ENCODE measurements around the gene GCNT3. TPM values are rescaled to one million over a fixed set of nuclear protein-coding genes. Genes with fewer than 3 reads are reported as not detected.

The GCNT3 gene
- total RNA-seq, 2 donors from 2014 or later: 0.48 to 1.3 TPM

GRCh38 chr15:59565299-59565698 lies 46.3 kb upstream of the GCNT3 start:
- H3K4me1 Mint-ChIP-seq: peaks cover 2% of the 10 kb centered on the region
- H3K4me3 Mint-ChIP-seq: no peak overlapping the region
- H3K36me3 ChIP-seq (ENCODE audit: control insufficient read depth, insufficient read depth, low read length): no peaks in the 10 kb centered on the region
- H3K27ac Mint-ChIP-seq: no peak overlapping the region
- no peak overlapping the region for H3K4me3 ChIP-seq (ENCODE audit: low read length)
- H3K9ac ChIP-seq (ENCODE audit: extremely low read depth, low read length, poor library complexity, severe bottlenecking): no peak overlapping the region
- no peak for TF ChIP-seq CTCF (conservative IDR thresholded peaks at IDR 0.05)
- H3K27me3 Mint-ChIP-seq (ENCODE audit: insufficient read depth): no peaks in the 10 kb centered on the region
- 93 to 95% methylated on average over 2 to 4 of the region's 4 CpGs for WGBS, 2 experiments (ENCODE audit: insufficient coverage in 1 of 2, insufficient read length in 1 of 2)
- no peak overlapping the region for H3K27ac ChIP-seq (ENCODE audit: low read depth, low read length)
- peaks cover 6% of the 10 kb centered on the region for H3K9me3 ChIP-seq (ENCODE audit: control insufficient read depth, low read length)
- no peaks in the 10 kb centered on the region for H3K4me1 ChIP-seq (ENCODE audit: control insufficient read depth, insufficient read depth, low read length)
- DNase-seq: no peak
- H3K27me3 ChIP-seq (ENCODE audit: control insufficient read depth, insufficient read depth, low read length, poor library complexity, severe bottlenecking): no peaks in the 10 kb centered on the region
- peaks cover 2% of the 10 kb centered on the region for H3K9me3 Mint-ChIP-seq
- no peaks in the 10 kb centered on the region for H3K36me3 Mint-ChIP-seq (ENCODE audit: low read depth)

GRCh38 chr15:59567324-59567723 lies 44.3 kb upstream of the GCNT3 start:
- 80 to 100% methylated on average over 1 of the region's 1 CpG for WGBS, 2 experiments (ENCODE audit: insufficient coverage in 1 of 2, insufficient read length in 1 of 2)
- peaks cover 6% of the 10 kb centered on the region for H3K9me3 ChIP-seq (ENCODE audit: control insufficient read depth, low read length)
- H3K36me3 ChIP-seq (ENCODE audit: control insufficient read depth, insufficient read depth, low read length): no peaks in the 10 kb centered on the region

DNA sequence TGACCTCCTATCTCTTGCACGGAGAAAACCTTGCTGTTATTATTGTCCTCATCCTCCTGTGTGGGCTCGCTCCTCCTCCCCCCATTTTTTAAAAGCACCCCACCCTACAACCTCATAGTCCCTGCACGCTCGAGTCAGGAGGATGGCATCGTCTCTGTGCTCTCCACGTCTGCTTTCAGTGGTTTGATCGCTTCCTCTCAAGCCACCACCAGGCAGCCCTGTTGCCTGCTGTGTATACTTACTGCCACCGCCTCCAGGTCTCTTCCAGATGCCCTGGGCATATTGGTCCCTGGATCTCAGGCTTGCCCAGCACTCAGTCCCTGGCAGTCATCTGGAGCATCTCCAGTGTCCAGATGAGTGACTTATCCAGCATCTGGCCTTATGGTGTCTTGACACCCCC lies 42.1 kb upstream of the GCNT3 start:
- Mint-ChIP-seq H3K36me3 (ENCODE audit: low read depth) (no peaks in the 10 kb centered on the region), H3K27ac (no peak overlapping the region), H3K27me3 (ENCODE audit: insufficient read depth) (no peaks in the 10 kb centered on the region), H3K4me3 (no peak overlapping the region), H3K9me3 (no peaks in the 10 kb centered on the region), H3K4me1 (peaks cover 3% of the 10 kb centered on the region)
- Histone ChIP-seq H3K36me3 (ENCODE audit: control insufficient read depth, insufficient read depth, low read length) (no peaks in the 10 kb centered on the region), H3K9ac (ENCODE audit: extremely low read depth, low read length, poor library complexity, severe bottlenecking) (no peak overlapping the region), H3K9me3 (ENCODE audit: control insufficient read depth, low read length) (peaks cover 6% of the 10 kb centered on the region), H3K27me3 (ENCODE audit: control insufficient read depth, insufficient read depth, low read length, poor library complexity, severe bottlenecking) (no peaks in the 10 kb centered on the region), H3K4me1 (ENCODE audit: control insufficient read depth, insufficient read depth, low read length) (no peaks in the 10 kb centered on the region), H3K27ac (ENCODE audit: low read depth, low read length) (no peak overlapping the region), H3K4me3 (ENCODE audit: low read length) (no peak overlapping the region)
- DNase-seq: no peak
- WGBS, 2 experiments (ENCODE audit: insufficient coverage in 1 of 2, insufficient read length in 1 of 2): 90 to 97% methylated on average over 6 to 8 of the region's 8 CpGs
- TF ChIP-seq CTCF (conservative IDR thresholded peaks at IDR 0.05): no peak

More at GRCh38 chr15:59567324-59567723, 44.3 kb upstream of the GCNT3 start:
- Mint-ChIP-seq H3K4me1 (peaks cover 5% of the 10 kb centered on the region), H3K36me3 (ENCODE audit: low read depth) (no peaks in the 10 kb centered on the region), H3K27ac (no peak overlapping the region), H3K9me3 (peaks cover 2% of the 10 kb centered on the region), H3K27me3 (ENCODE audit: insufficient read depth) (no peaks in the 10 kb centered on the region), H3K4me3 (no peak overlapping the region)
- Histone ChIP-seq H3K4me1 (ENCODE audit: control insufficient read depth, insufficient read depth, low read length) (no peaks in the 10 kb centered on the region), H3K9ac (ENCODE audit: extremely low read depth, low read length, poor library complexity, severe bottlenecking) (no peak overlapping the region), H3K27ac (ENCODE audit: low read depth, low read length) (no peak overlapping the region), H3K4me3 (ENCODE audit: low read length) (no peak overlapping the region), H3K27me3 (ENCODE audit: control insufficient read depth, insufficient read depth, low read length, poor library complexity, severe bottlenecking) (no peaks in the 10 kb centered on the region)
- no peak for TF ChIP-seq CTCF (conservative IDR thresholded peaks at IDR 0.05)
- no peak for DNase-seq

Measured in endodermal cell (in vitro differentiated cells).